ENCODE data around the gene RTL1.

RTL1 gene

GRCh38 chr14:100891501-100892445 lies 11.7 kb downstream of the RTL1 start:
- Histone ChIP-seq H3K9ac (ENCODE audit: low read length in 5 of 5) (no peak overlapping the region), H3K4me1 (ENCODE audit: control insufficient read depth in 5 of 5, insufficient read depth in 5 of 5, low read length in 5 of 5) (no peaks in the 10 kb centered on the region), H3K27ac (ENCODE audit: low read depth, low read length) (no peak overlapping the region)

GRCh38 chr14:100891051-100891450 lies 12.5 kb downstream of the RTL1 start:
- no peak overlapping the region for H3K4me3 ChIP-seq (ENCODE audit: low read depth in 1 of 5, low read length in 5 of 5)
- H3K27ac ChIP-seq (ENCODE audit: low read depth, low read length), result no peak overlapping the region
- H3K9me3 ChIP-seq (ENCODE audit: control insufficient read depth in 5 of 5, low read length in 5 of 5), result no peaks in the 10 kb centered on the region
- H3K36me3 ChIP-seq (ENCODE audit: control insufficient read depth in 5 of 5, insufficient read depth in 5 of 5, low read length in 5 of 5), result peaks cover 0 to 3% (median 0%) of the 10 kb centered on the region in 5 donors
- peaks cover under 1 to 21% (median 11%) of the 10 kb centered on the region in 5 donors for H3K27me3 ChIP-seq (ENCODE audit: control insufficient read depth in 5 of 5, insufficient read depth in 4 of 5, low read length in 5 of 5)
- H3K4me1 ChIP-seq (ENCODE audit: control insufficient read depth in 5 of 5, insufficient read depth in 5 of 5, low read length in 5 of 5), result no peaks in the 10 kb centered on the region
- no peak overlapping the region for H3K9ac ChIP-seq (ENCODE audit: low read length in 5 of 5)

More at GRCh38 chr14:100891501-100892445, 11.7 kb downstream of the RTL1 start:
- Histone ChIP-seq H3K4me3 (ENCODE audit: low read depth in 1 of 5, low read length in 5 of 5) (no peak overlapping the region), H3K9me3 (ENCODE audit: control insufficient read depth in 5 of 5, low read length in 5 of 5) (no peaks in the 10 kb centered on the region), H3K27me3 (ENCODE audit: control insufficient read depth in 5 of 5, insufficient read depth in 4 of 5, low read length in 5 of 5) (peaks cover 8 to 23% (median 18%) of the 10 kb centered on the region in 5 donors), H3K36me3 (ENCODE audit: control insufficient read depth in 5 of 5, insufficient read depth in 5 of 5, low read length in 5 of 5) (peaks cover 0 to 3% (median 0%) of the 10 kb centered on the region in 5 donors)

- H3K4me3 ChIP-seq (ENCODE audit: low read depth in 1 of 5, low read length in 5 of 5), result no peak overlapping the region
- H3K27ac ChIP-seq (ENCODE audit: low read depth, low read length), result no peak overlapping the region
- no peak overlapping the region for H3K9ac ChIP-seq (ENCODE audit: low read length in 5 of 5)
- peaks cover 0 to 19% (median 8%) of the 10 kb centered on the region in 5 donors for H3K27me3 ChIP-seq (ENCODE audit: control insufficient read depth in 5 of 5, insufficient read depth in 4 of 5, low read length in 5 of 5)
- no peaks in the 10 kb centered on the region for H3K4me1 ChIP-seq (ENCODE audit: control insufficient read depth in 5 of 5, insufficient read depth in 5 of 5, low read length in 5 of 5)
- H3K36me3 ChIP-seq (ENCODE audit: control insufficient read depth in 5 of 5, insufficient read depth in 5 of 5, low read length in 5 of 5), result peaks cover 0 to 3% (median 0%) of the 10 kb centered on the region in 5 donors
- no peaks in the 10 kb centered on the region for H3K9me3 ChIP-seq (ENCODE audit: control insufficient read depth in 5 of 5, low read length in 5 of 5)
These were observed 13.3 kb downstream of the RTL1 start for GRCh38 chr14:100890061-100890850.

- no peaks in the 10 kb centered on the region for H3K9me3 ChIP-seq (ENCODE audit: control insufficient read depth in 5 of 5, low read length in 5 of 5)
- peaks cover 0 to 23% (median 8%) of the 10 kb centered on the region in 5 donors for H3K27me3 ChIP-seq (ENCODE audit: control insufficient read depth in 5 of 5, insufficient read depth in 4 of 5, low read length in 5 of 5)
- H3K4me1 ChIP-seq (ENCODE audit: control insufficient read depth in 5 of 5, insufficient read depth in 5 of 5, low read length in 5 of 5), result no peaks in the 10 kb centered on the region
- no peak overlapping the region for H3K4me3 ChIP-seq (ENCODE audit: low read depth in 1 of 5, low read length in 5 of 5)
- no peak overlapping the region for H3K9ac ChIP-seq (ENCODE audit: low read length in 5 of 5)
- H3K27ac ChIP-seq (ENCODE audit: low read depth, low read length), result no peak overlapping the region
- H3K36me3 ChIP-seq (ENCODE audit: control insufficient read depth in 5 of 5, insufficient read depth in 5 of 5, low read length in 5 of 5), result peaks cover 0 to 3% (median 0%) of the 10 kb centered on the region in 5 donors
These were observed 13.9 kb downstream of the RTL1 start for GRCh38 chr14:100889641-100890040.

- H3K36me3 ChIP-seq (ENCODE audit: control insufficient read depth in 5 of 5, insufficient read depth in 5 of 5, low read length in 5 of 5), result peaks cover 0 to 3% (median under 1%) of the 10 kb centered on the region in 5 donors
- H3K4me1 ChIP-seq (ENCODE audit: control insufficient read depth in 5 of 5, insufficient read depth in 5 of 5, low read length in 5 of 5), result no peaks in the 10 kb centered on the region
- H3K4me3 ChIP-seq (ENCODE audit: low read depth in 1 of 5, low read length in 5 of 5), result no peak overlapping the region
- H3K9ac ChIP-seq (ENCODE audit: low read length in 5 of 5), result no peak overlapping the region
- H3K27me3 ChIP-seq (ENCODE audit: control insufficient read depth in 5 of 5, insufficient read depth in 4 of 5, low read length in 5 of 5), result peaks cover 0 to 22% (median 4%) of the 10 kb centered on the region in 5 donors
- no peaks in the 10 kb centered on the region for H3K9me3 ChIP-seq (ENCODE audit: control insufficient read depth in 5 of 5, low read length in 5 of 5)
- H3K27ac ChIP-seq (ENCODE audit: low read depth, low read length), result no peak overlapping the region
These were observed 14.7 kb downstream of the RTL1 start for GRCh38 chr14:100888789-100889315.

- Histone ChIP-seq H3K9ac (ENCODE audit: low read length in 5 of 5) (no peak overlapping the region), H3K27me3 (ENCODE audit: control insufficient read depth in 5 of 5, insufficient read depth in 4 of 5, low read length in 5 of 5) (peaks cover 0 to 24% (median 2%) of the 10 kb centered on the region in 5 donors), H3K9me3 (ENCODE audit: control insufficient read depth in 5 of 5, low read length in 5 of 5) (peaks cover 0 to 6% (median 0%) of the 10 kb centered on the region in 5 donors), H3K4me1 (ENCODE audit: control insufficient read depth in 5 of 5, insufficient read depth in 5 of 5, low read length in 5 of 5) (no peaks in the 10 kb centered on the region), H3K27ac (ENCODE audit: low read depth, low read length) (no peak overlapping the region), H3K4me3 (ENCODE audit: low read depth in 1 of 5, low read length in 5 of 5) (no peak overlapping the region), H3K36me3 (ENCODE audit: control insufficient read depth in 5 of 5, insufficient read depth in 5 of 5, low read length in 5 of 5) (peaks cover 0 to 2% (median 2%) of the 10 kb centered on the region in 5 donors)
These were observed 15.7 kb downstream of the RTL1 start for GRCh38 chr14:100887728-100888335.

GRCh38 chr14:100885617-100886016 lies 17.9 kb downstream of the RTL1 start:
- no peak overlapping the region for H3K4me3 ChIP-seq (ENCODE audit: low read depth in 1 of 5, low read length in 5 of 5)
- H3K27me3 ChIP-seq (ENCODE audit: control insufficient read depth in 5 of 5, insufficient read depth in 4 of 5, low read length in 5 of 5), result peaks cover 0 to 10% (median 0%) of the 10 kb centered on the region in 5 donors
- H3K4me1 ChIP-seq (ENCODE audit: control insufficient read depth in 5 of 5, insufficient read depth in 5 of 5, low read length in 5 of 5), result no peaks in the 10 kb centered on the region
- H3K27ac ChIP-seq (ENCODE audit: low read depth, low read length), result no peak overlapping the region
- peaks cover 0 to 22% (median 6%) of the 10 kb centered on the region in 5 donors for H3K9me3 ChIP-seq (ENCODE audit: control insufficient read depth in 5 of 5, low read length in 5 of 5)
- no peak overlapping the region for H3K9ac ChIP-seq (ENCODE audit: low read length in 5 of 5)
- H3K36me3 ChIP-seq (ENCODE audit: control insufficient read depth in 5 of 5, insufficient read depth in 5 of 5, low read length in 5 of 5), result peaks cover 0 to 2% (median 2%) of the 10 kb centered on the region in 5 donors

GRCh38 chr14:100885196-100885595 lies 18.3 kb downstream of the RTL1 start:
- Histone ChIP-seq H3K9me3 (ENCODE audit: control insufficient read depth in 5 of 5, low read length in 5 of 5) (peaks cover 0 to 22% (median 6%) of the 10 kb centered on the region in 5 donors), H3K4me1 (ENCODE audit: control insufficient read depth in 5 of 5, insufficient read depth in 5 of 5, low read length in 5 of 5) (no peaks in the 10 kb centered on the region), H3K36me3 (ENCODE audit: control insufficient read depth in 5 of 5, insufficient read depth in 5 of 5, low read length in 5 of 5) (peaks cover 0 to 2% (median 2%) of the 10 kb centered on the region in 5 donors), H3K27ac (ENCODE audit: low read depth, low read length) (no peak overlapping the region), H3K9ac (ENCODE audit: low read length in 5 of 5) (no peak overlapping the region), H3K27me3 (ENCODE audit: control insufficient read depth in 5 of 5, insufficient read depth in 4 of 5, low read length in 5 of 5) (peaks cover 0 to 10% (median 0%) of the 10 kb centered on the region in 5 donors), H3K4me3 (ENCODE audit: low read depth in 1 of 5, low read length in 5 of 5) (no peak overlapping the region)

- Histone ChIP-seq H3K4me1 (ENCODE audit: control insufficient read depth in 5 of 5, insufficient read depth in 5 of 5, low read length in 5 of 5) (no peaks in the 10 kb centered on the region), H3K4me3 (ENCODE audit: low read depth in 1 of 5, low read length in 5 of 5) (no peak overlapping the region), H3K9ac (ENCODE audit: low read length in 5 of 5) (no peak overlapping the region), H3K9me3 (ENCODE audit: control insufficient read depth in 5 of 5, low read length in 5 of 5) (peaks cover 0 to 22% (median 6%) of the 10 kb centered on the region in 5 donors), H3K36me3 (ENCODE audit: control insufficient read depth in 5 of 5, insufficient read depth in 5 of 5, low read length in 5 of 5) (peaks cover 0 to 2% (median 2%) of the 10 kb centered on the region in 5 donors), H3K27ac (ENCODE audit: low read depth, low read length) (no peak overlapping the region), H3K27me3 (ENCODE audit: control insufficient read depth in 5 of 5, insufficient read depth in 4 of 5, low read length in 5 of 5) (peaks cover 0 to 9% (median 0%) of the 10 kb centered on the region in 5 donors)
These were observed 19.1 kb downstream of the RTL1 start for GRCh38 chr14:100884456-100884855.
